HCT116 (cell line): ENCODE measurements around the gene XYLT1. TPM values are rescaled to one million over a fixed set of nuclear protein-coding genes. Genes with fewer than 3 reads are reported as not detected.

Source experiments
- ATAC-seq: fragments of 200-7000 bp; cut with Tn5 transposase; 2 replicates; pipeline ENCODE4 v1.9.1; 2020; ENCODE audit warnings: mild to moderate bottlenecking, moderate library complexity
- BruUV-seq: library from RNA; stranded (reverse); fragments of 400-500 nt; replicated peaks from 2 replicates; lab custom pipeline; 2021; lab: Mats Ljungman, UMichigan
- CTCF ChIA-PET: fragments of 300-600 bp; sonication (Branson Sonifier 250); formaldehyde crosslinking; loops from one replicate; lab custom pipeline; 2021; ENCODE audit warnings: antibody characterized with exemption; lab: Charles Lee
- POLR2A ChIA-PET: fragments of 300-600, 350-600 bp; sonication (Branson Sonifier 250); formaldehyde crosslinking; loops from one replicate; lab custom pipeline; 2021; ENCODE audit warnings: antibody characterized with exemption; lab: Charles Lee
- RAD21 ChIA-PET, 2 experiments: fragments of 300-600 bp; sonication (Branson Sonifier 250); formaldehyde crosslinking; loops; one replicate each; lab custom pipeline; 2023; ENCODE audit warnings: low total read pairs in 2 of 2; ENCODE audit not compliant: uncharacterized antibody in 2 of 2, unreplicated experiment in 2 of 2, low non-redundant PET in 1 of 2; lab: Charles Lee
- DNase-seq: peaks from one replicate; pipeline ENCODE4 v3.0.0-alpha.2; 2010; ENCODE audit warnings: low read depth, low spot score
- H2AFZ ChIP-seq: fragments of 200-600 bp; shearing (Covaris generic), sonication (generic); 2 replicates; pipeline ENCODE4 v1.6.1; 2017; ENCODE audit warnings: low read depth, mixed run types, mixed read lengths, antibody characterized with exemption, low read length; ENCODE audit not compliant: poor library complexity, severe bottlenecking
- H3K27ac ChIP-seq: 2 replicates; pipeline ENCODE4 v1.5.1; 2012; ENCODE audit warnings: low read depth, low read length
- H3K27me3 ChIP-seq: fragments of 200-600 bp; sonication (generic); 2 replicates; pipeline ENCODE4 v1.6.1; 2016; ENCODE audit warnings: mixed run types, low read length, mixed read lengths; ENCODE audit not compliant: insufficient read depth
- H3K36me3 ChIP-seq, 2 experiments: fragments of 200-500 bp in 1 of 2; fragments of 200-600 bp in 1 of 2; sonication (Bioruptor generic) in 1 of 2; sonication (generic) in 1 of 2; 2 replicates each; pipeline versions ENCODE4 v1.5.1 to v1.6.1; 2014 to 2016; ENCODE audit warnings: low read length in 2 of 2, inconsistent platforms in 1 of 2, mixed read lengths in 1 of 2, mixed run types in 1 of 2; ENCODE audit not compliant: insufficient read depth in 2 of 2, control insufficient read depth in 1 of 2
- H3K4me1 ChIP-seq, 2 experiments: fragments of 200-600 bp in 1 of 2; sonication (generic) in 1 of 2; 2 replicates each; pipeline versions ENCODE4 v1.5.1 to v1.6.1; 2012 to 2017; ENCODE audit warnings: low read length in 2 of 2, inconsistent platforms in 1 of 2, mild to moderate bottlenecking in 1 of 2, mixed read lengths in 1 of 2, mixed run types in 1 of 2, moderate library complexity in 1 of 2; ENCODE audit not compliant: insufficient read depth in 2 of 2, control insufficient read depth in 1 of 2
- H3K4me2 ChIP-seq: fragments of 200-600 bp; sonication (generic); 2 replicates; pipeline ENCODE4 v1.6.1; 2017; ENCODE audit warnings: mixed run types, low read length, mixed read lengths
- H3K4me3 ChIP-seq, 2 experiments: fragments of 200-600 bp in 1 of 2; sonication (generic) in 1 of 2; replicated peaks in 1 of 2; 2 replicates each; pipeline ENCODE4 v1.5.1; 2011 to 2016; ENCODE audit warnings: low read length in 2 of 2, control low read depth in 1 of 2, low read depth in 1 of 2, mild to moderate bottlenecking in 1 of 2, mixed read lengths in 1 of 2, mixed run types in 1 of 2
- H3K79me2 ChIP-seq: fragments of 200-600 bp; sonication (generic); 2 replicates; pipeline ENCODE4 v1.6.1; 2017; ENCODE audit warnings: mild to moderate bottlenecking, mixed run types, low read length, moderate library complexity, mixed read lengths; ENCODE audit not compliant: insufficient read depth
- H3K9ac ChIP-seq: fragments of 200-600 bp; sonication (generic); 2 replicates; pipeline ENCODE4 v1.6.1; 2016; ENCODE audit warnings: low read length, mixed read lengths
- H3K9me2 ChIP-seq: fragments of 200-600 bp; sonication (generic), shearing (Covaris generic); 2 replicates; pipeline ENCODE4 v1.6.1; 2017; ENCODE audit warnings: mixed run types, mild to moderate bottlenecking, moderate library complexity; ENCODE audit not compliant: insufficient read depth
- H3K9me3 ChIP-seq, 2 experiments: fragments of 200-500 bp in 1 of 2; fragments of 200-600 bp in 1 of 2; sonication (Bioruptor generic) in 1 of 2; sonication (generic) in 1 of 2; 2 replicates each; pipeline ENCODE4 v1.6.1; 2014 to 2017; ENCODE audit warnings: low read length in 2 of 2, mixed read lengths in 2 of 2, inconsistent platforms in 1 of 2, low read depth in 1 of 2, mild to moderate bottlenecking in 1 of 2, mixed run types in 1 of 2, moderate library complexity in 1 of 2; ENCODE audit not compliant: control insufficient read depth in 1 of 2, insufficient read depth in 1 of 2
- H4K20me1 ChIP-seq: fragments of 200-600 bp; sonication (generic), shearing (Covaris generic); 2 replicates; pipeline ENCODE4 v1.6.1; 2017; ENCODE audit warnings: mixed run types, mild to moderate bottlenecking, moderate library complexity; ENCODE audit not compliant: insufficient read depth
- CBX3 ChIP-seq: IDR thresholded peaks from 2 replicates; pipeline ENCODE4 v1.6.1; 2012; ENCODE audit warnings: low read depth
- CEBPB ChIP-seq: IDR thresholded peaks from 2 replicates; pipeline ENCODE4 v1.6.1; 2012; ENCODE audit warnings: low read depth
- ELF1 ChIP-seq: IDR thresholded peaks from 2 replicates; pipeline ENCODE4 v1.6.1; 2012; ENCODE audit warnings: low read depth, borderline replicate concordance
- EZH2 ChIP-seq: fragments of 200-600 bp; sonication (generic); IDR thresholded peaks from 2 replicates; pipeline ENCODE4 v1.6.1; 2017; ENCODE audit warnings: antibody characterized with exemption, mixed run types
- EZH2phosphoT487 ChIP-seq: fragments of 200-600 bp; IDR thresholded peaks from 2 replicates; pipeline ENCODE4 v1.6.1; 2018; ENCODE audit warnings: antibody characterized with exemption, borderline replicate concordance
- POLR2AphosphoS5 ChIP-seq: IDR thresholded peaks from 2 replicates; pipeline ENCODE4 v1.6.1; 2011; ENCODE audit warnings: mild to moderate bottlenecking, low read depth, low read length, moderate library complexity
- RAD21 ChIP-seq: IDR thresholded peaks from 2 replicates; pipeline ENCODE4 v1.6.1; 2012; ENCODE audit warnings: low read depth, mild to moderate bottlenecking
- SIN3A ChIP-seq: IDR thresholded peaks from 2 replicates; pipeline ENCODE4 v1.6.1; 2012; ENCODE audit warnings: low read depth
- TCF7L2 ChIP-seq: IDR thresholded peaks from 2 replicates; pipeline ENCODE4 v1.7.0; 2011; ENCODE audit warnings: borderline replicate concordance, inconsistent platforms; ENCODE audit not compliant: insufficient read depth, insufficient read length; ENCODE audit errors: extremely low read depth
- intact Hi-C: fragments of 100-400 bp; cut with micrococcal nuclease; formaldehyde crosslinking; loops from 2 replicates; pipeline ENCODE4 v1.10.0; 2022
- total RNA-seq: library from RNA; stranded (reverse); gene quantifications from one replicate; pipeline ENCODE4 v1.2.1, GENCODE V29; 2021; ENCODE audit not compliant: unreplicated experiment
- TF ChIP-seq, protein P1 (sequence below): IDR thresholded peaks from 2 replicates; pipeline ENCODE4 v1.6.1; 2012; ENCODE audit warnings: low read depth
- TF ChIP-seq, protein P2 (sequence below): IDR thresholded peaks from 2 replicates; pipeline ENCODE4 v1.6.1; 2011; ENCODE audit warnings: mild to moderate bottlenecking, low read length, moderate library complexity; ENCODE audit not compliant: insufficient replicate concordance; ENCODE audit errors: extremely low read depth
- TF ChIP-seq, protein P3 (sequence below), 3 experiments: fragments of 200-600 bp in 1 of 3; sonication (generic) in 1 of 3; IDR thresholded peaks in 2 of 3; conservative IDR thresholded peaks in 1 of 3; 2 replicates each; pipeline ENCODE4 v1.5.1; 2012 to 2017; ENCODE audit warnings: low read depth in 2 of 3, low read length in 2 of 3, antibody characterized with exemption in 1 of 3, borderline replicate concordance in 1 of 3, control low read depth in 1 of 3, mild to moderate bottlenecking in 1 of 3, mixed read lengths in 1 of 3, mixed run types in 1 of 3, moderate library complexity in 1 of 3; ENCODE audit not compliant: insufficient read depth in 1 of 3

XYLT1 gene
- total RNA-seq, 1 experiment from 2014 or later, result 4.5 TPM

DNA sequence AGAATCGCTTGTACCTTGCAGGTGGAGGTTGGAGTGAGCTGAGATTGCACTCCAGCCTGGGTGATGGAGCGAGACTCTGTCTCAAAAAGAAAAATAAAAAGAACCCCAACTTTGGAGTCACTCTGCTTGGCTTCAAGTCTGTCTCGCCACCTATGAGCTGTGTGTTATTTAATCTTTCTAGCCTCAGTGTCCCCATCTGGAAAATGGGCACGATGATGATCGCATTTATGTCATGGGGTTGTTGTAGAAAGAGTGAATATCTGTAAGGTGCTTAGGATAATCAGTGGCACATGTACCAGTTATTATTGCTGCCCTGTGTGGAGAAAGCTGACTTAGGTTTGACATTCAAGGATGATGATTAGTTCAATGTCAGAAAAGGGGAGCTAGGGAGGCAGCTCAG, 319.4 kb downstream of the XYLT1 start:
- Histone ChIP-seq H3K9ac (no peak overlapping the region), H3K4me2 (no peak overlapping the region), H3K27ac (no peak overlapping the region), H3K4me1 (no peaks in the 10 kb centered on the region), H3K79me2 (no peaks in the 10 kb centered on the region), H4K20me1 (no peaks in the 10 kb centered on the region), H3K4me3 (no peak overlapping the region), H3K27me3 (peaks cover 14% of the 10 kb centered on the region), H2AFZ (no peak overlapping the region), H3K9me2 (no peaks in the 10 kb centered on the region), H3K36me3 (no peaks in the 10 kb centered on the region), H3K9me3 (no peaks in the 10 kb centered on the region)
- ChIA-PET CTCF (no interaction called here), POLR2A (no interaction called here), RAD21 (no interaction called here)
- intact Hi-C loops, result no loop called here
- no peak for TF ChIP-seq CEBPB
- TF ChIP-seq RAD21, result no peak
- TF ChIP-seq, protein P1, sequence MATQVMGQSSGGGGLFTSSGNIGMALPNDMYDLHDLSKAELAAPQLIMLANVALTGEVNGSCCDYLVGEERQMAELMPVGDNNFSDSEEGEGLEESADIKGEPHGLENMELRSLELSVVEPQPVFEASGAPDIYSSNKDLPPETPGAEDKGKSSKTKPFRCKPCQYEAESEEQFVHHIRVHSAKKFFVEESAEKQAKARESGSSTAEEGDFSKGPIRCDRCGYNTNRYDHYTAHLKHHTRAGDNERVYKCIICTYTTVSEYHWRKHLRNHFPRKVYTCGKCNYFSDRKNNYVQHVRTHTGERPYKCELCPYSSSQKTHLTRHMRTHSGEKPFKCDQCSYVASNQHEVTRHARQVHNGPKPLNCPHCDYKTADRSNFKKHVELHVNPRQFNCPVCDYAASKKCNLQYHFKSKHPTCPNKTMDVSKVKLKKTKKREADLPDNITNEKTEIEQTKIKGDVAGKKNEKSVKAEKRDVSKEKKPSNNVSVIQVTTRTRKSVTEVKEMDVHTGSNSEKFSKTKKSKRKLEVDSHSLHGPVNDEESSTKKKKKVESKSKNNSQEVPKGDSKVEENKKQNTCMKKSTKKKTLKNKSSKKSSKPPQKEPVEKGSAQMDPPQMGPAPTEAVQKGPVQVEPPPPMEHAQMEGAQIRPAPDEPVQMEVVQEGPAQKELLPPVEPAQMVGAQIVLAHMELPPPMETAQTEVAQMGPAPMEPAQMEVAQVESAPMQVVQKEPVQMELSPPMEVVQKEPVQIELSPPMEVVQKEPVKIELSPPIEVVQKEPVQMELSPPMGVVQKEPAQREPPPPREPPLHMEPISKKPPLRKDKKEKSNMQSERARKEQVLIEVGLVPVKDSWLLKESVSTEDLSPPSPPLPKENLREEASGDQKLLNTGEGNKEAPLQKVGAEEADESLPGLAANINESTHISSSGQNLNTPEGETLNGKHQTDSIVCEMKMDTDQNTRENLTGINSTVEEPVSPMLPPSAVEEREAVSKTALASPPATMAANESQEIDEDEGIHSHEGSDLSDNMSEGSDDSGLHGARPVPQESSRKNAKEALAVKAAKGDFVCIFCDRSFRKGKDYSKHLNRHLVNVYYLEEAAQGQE, result no peak
- TF ChIP-seq EZH2, result no peak
- TF ChIP-seq EZH2phosphoT487, result no peak
- TF ChIP-seq, protein P2, sequence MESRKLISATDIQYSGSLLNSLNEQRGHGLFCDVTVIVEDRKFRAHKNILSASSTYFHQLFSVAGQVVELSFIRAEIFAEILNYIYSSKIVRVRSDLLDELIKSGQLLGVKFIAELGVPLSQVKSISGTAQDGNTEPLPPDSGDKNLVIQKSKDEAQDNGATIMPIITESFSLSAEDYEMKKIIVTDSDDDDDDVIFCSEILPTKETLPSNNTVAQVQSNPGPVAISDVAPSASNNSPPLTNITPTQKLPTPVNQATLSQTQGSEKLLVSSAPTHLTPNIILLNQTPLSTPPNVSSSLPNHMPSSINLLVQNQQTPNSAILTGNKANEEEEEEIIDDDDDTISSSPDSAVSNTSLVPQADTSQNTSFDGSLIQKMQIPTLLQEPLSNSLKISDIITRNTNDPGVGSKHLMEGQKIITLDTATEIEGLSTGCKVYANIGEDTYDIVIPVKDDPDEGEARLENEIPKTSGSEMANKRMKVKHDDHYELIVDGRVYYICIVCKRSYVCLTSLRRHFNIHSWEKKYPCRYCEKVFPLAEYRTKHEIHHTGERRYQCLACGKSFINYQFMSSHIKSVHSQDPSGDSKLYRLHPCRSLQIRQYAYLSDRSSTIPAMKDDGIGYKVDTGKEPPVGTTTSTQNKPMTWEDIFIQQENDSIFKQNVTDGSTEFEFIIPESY, result no peak
- TF ChIP-seq TCF7L2, result no peak
- TF ChIP-seq ELF1, result no peak
- no peak for TF ChIP-seq CBX3
- TF ChIP-seq POLR2AphosphoS5, result no peak
- TF ChIP-seq, protein P3, sequence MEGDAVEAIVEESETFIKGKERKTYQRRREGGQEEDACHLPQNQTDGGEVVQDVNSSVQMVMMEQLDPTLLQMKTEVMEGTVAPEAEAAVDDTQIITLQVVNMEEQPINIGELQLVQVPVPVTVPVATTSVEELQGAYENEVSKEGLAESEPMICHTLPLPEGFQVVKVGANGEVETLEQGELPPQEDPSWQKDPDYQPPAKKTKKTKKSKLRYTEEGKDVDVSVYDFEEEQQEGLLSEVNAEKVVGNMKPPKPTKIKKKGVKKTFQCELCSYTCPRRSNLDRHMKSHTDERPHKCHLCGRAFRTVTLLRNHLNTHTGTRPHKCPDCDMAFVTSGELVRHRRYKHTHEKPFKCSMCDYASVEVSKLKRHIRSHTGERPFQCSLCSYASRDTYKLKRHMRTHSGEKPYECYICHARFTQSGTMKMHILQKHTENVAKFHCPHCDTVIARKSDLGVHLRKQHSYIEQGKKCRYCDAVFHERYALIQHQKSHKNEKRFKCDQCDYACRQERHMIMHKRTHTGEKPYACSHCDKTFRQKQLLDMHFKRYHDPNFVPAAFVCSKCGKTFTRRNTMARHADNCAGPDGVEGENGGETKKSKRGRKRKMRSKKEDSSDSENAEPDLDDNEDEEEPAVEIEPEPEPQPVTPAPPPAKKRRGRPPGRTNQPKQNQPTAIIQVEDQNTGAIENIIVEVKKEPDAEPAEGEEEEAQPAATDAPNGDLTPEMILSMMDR (IDR thresholded peaks at IDR 0.05 in 2 of 3, conservative IDR thresholded peaks at IDR 0.05 in 1 of 3; ENCODE audit: borderline replicate concordance in 1 of 3, insufficient read depth in 1 of 3, low read depth in 2 of 3, low read length in 2 of 3), result no peak
- no peak for TF ChIP-seq SIN3A
- no TSS peak for BruUV-seq
- DNase-seq, result no peak
- no peak for ATAC-seq
